Measurements from ENCODE around the gene ZNF207.
"Not testable (repeated sequence)": the region's sequence is repeated elsewhere in the genome, so short reads cannot be mapped to it uniquely, and the experiment has no call there.

ZNF207 gene

GRCh38 chr17:32396343-32396742 is 46.4 kb downstream of the ZNF207 start:
- no peak for DNase-seq (ENCODE audit: low read depth)
- TF ChIP-seq, protein P1, sequence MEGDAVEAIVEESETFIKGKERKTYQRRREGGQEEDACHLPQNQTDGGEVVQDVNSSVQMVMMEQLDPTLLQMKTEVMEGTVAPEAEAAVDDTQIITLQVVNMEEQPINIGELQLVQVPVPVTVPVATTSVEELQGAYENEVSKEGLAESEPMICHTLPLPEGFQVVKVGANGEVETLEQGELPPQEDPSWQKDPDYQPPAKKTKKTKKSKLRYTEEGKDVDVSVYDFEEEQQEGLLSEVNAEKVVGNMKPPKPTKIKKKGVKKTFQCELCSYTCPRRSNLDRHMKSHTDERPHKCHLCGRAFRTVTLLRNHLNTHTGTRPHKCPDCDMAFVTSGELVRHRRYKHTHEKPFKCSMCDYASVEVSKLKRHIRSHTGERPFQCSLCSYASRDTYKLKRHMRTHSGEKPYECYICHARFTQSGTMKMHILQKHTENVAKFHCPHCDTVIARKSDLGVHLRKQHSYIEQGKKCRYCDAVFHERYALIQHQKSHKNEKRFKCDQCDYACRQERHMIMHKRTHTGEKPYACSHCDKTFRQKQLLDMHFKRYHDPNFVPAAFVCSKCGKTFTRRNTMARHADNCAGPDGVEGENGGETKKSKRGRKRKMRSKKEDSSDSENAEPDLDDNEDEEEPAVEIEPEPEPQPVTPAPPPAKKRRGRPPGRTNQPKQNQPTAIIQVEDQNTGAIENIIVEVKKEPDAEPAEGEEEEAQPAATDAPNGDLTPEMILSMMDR (conservative IDR thresholded peaks at IDR 0.05; ENCODE audit: control insufficient read depth, insufficient read depth, low read depth, low read length) = no peak
- no peak overlapping the region for H3K4me3 ChIP-seq (ENCODE audit: control insufficient read depth, low read depth, low read length)

GRCh38 chr17:32398946-32399345 is 49.0 kb downstream of the ZNF207 start:
- DNase-seq (ENCODE audit: low read depth) = no peak
- TF ChIP-seq, protein P1 (conservative IDR thresholded peaks at IDR 0.05; ENCODE audit: control insufficient read depth, insufficient read depth, low read depth, low read length) = no peak

GRCh38 chr17:32410085-32410484 is 60.1 kb downstream of the ZNF207 start:
- not testable (repeated sequence) for H3K4me3 ChIP-seq (ENCODE audit: control insufficient read depth, low read depth, low read length); DNase-seq (ENCODE audit: low read depth)

More at GRCh38 chr17:32398946-32399345, 49.0 kb downstream of the ZNF207 start:
- no peak overlapping the region for H3K4me3 ChIP-seq (ENCODE audit: control insufficient read depth, low read depth, low read length)

- H3K4me3 ChIP-seq (ENCODE audit: control insufficient read depth, low read depth, low read length) = no peak overlapping the region
- TF ChIP-seq, protein P1 (conservative IDR thresholded peaks at IDR 0.05; ENCODE audit: control insufficient read depth, insufficient read depth, low read depth, low read length) = no peak
- no peak for DNase-seq (ENCODE audit: low read depth)
These were observed 76.9 kb downstream of the ZNF207 start for GRCh38 chr17:32426894-32427293.

DNA sequence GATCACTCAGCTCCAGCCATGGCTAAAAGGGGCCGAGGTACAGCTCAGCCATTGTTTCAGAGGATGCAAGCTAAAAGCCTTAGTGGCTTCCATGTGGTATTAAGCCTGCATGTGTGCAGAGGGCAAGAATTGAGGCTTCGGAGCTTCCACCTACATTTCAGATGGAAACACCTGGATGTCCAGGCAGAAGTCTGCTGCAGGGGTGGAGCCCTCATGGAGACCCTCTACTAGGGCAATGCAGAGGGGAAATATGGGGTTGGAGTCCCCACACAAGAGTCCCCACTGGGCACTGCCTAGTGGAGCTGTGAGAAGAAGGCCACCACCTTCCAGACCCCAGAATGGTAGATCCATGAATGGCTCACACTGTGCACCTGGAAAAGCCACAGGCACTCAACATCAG is 79.6 kb downstream of the ZNF207 start:
- TF ChIP-seq, protein P1 (conservative IDR thresholded peaks at IDR 0.05; ENCODE audit: control insufficient read depth, insufficient read depth, low read depth, low read length) = no peak

More for the DNA sequence above, 79.6 kb downstream of the ZNF207 start:
- H3K4me3 ChIP-seq (ENCODE audit: control insufficient read depth, low read depth, low read length) = no peak overlapping the region
- no peak for DNase-seq (ENCODE audit: low read depth)
